NCI-H2171 treated with DMSO at 0.1 percent for 48 hours (cell line): ENCODE measurements around the gene RGS17.
"Not testable (repeated sequence)": the region's sequence is repeated elsewhere in the genome, so short reads cannot be mapped to it uniquely, and the experiment has no call there.

Experiments
- DNase-seq: peaks from one replicate; lab custom pipeline; 2025; lab: John Stamatoyannopoulos, UW

The RGS17 gene

DNA sequence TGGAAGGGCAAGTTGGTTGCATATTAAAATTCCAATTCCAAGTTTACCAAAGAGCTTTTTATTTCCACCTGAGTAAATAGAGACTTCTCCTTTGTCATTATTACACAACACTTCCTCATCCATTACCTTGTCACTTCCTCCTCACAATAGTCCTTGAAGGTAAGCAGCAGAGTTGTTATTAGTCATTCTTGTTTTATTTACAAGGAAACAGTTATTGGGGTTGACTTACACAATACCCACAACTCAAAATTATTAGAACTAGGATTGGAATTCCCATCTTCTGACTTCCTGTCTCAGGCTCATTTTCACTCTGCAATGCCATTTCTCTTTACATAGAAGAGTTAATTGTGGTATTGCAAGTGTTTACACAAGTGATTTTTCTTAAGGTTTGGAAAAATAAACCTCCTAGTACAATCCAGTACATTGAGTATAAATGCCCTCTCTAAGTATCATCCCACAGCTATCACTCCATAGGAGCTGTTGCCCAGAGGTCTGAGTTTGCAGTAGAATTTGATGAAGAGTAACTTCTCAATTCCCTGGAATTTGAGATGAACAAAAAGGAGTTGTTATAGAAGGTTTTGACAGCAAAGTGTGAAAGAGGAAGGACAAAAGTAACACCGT is 99.6 kb downstream of the RGS17 start:
- DNase-seq: no peak

DNA sequence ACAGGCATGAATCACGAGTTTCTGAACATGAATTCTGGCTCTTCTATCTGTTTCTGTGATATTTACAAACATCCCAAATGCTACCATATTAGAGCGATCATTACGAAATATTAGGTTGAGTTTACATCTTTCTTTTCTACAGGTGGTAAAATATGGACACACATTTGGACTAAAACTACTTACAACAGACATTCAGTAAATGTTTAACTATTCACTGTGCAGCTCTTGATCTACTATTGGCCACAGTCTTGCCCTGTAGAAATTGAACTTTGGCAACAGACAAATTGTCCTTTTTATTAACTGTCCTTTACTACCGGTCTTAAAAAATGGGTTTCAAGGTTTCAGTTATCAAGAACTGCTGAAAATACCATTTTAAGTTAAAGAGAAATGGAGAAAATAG is 102.1 kb downstream of the RGS17 start:
- no peak for DNase-seq

DNA sequence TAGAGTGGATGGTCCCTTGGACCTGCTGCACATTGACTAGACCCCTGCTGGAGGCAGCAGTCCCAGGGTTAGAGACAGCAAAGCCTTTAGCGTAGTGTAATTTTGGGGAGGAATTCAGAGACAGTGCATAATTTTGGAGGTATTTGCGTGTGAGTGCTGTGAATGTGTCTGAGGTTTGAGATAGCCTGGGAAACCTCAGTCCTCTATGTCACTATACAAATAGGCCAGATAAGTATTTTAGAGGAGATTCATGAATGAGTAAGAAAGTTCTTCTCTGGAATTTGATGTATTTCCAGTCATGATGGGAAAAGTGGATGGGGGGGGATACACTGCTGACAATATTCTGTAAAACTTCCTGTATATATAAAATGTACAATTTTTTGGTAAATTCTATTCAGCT is 102.8 kb downstream of the RGS17 start:
- DNase-seq: no peak

DNA sequence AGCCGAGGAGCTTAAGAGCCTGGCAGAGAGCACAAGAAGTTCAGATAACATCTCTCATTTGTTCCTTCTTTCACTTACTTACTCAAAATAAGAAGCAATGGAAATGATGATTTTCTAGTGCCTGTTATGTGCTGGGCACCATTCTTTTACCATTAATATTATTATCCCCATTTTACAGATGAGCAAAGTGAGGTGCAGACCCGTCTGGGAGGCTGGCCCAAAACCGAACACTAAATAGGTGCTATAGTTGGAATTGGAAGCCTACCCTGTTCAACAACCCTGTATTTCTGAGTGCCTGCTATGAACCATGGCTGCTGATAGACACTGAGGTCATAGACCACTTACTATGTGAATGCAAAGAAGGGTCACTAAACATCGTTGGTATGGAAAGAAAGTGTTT is 103.6 kb downstream of the RGS17 start:
- no peak for DNase-seq

DNA sequence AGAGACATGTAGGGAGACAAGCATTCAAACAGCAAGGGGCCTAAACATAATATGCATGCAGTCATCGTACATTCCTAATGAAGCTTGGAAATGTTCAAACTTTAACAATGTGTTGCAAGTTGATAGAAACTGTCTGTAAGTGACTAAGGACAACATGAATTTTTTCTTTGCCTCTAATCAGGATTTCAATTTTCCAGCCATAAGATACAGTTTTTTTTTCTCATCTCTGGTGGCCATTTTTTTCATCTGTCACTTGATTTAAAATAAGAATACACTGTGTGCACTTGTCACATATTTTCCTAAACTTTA is 106.4 kb downstream of the RGS17 start:
- DNase-seq: no peak

DNA sequence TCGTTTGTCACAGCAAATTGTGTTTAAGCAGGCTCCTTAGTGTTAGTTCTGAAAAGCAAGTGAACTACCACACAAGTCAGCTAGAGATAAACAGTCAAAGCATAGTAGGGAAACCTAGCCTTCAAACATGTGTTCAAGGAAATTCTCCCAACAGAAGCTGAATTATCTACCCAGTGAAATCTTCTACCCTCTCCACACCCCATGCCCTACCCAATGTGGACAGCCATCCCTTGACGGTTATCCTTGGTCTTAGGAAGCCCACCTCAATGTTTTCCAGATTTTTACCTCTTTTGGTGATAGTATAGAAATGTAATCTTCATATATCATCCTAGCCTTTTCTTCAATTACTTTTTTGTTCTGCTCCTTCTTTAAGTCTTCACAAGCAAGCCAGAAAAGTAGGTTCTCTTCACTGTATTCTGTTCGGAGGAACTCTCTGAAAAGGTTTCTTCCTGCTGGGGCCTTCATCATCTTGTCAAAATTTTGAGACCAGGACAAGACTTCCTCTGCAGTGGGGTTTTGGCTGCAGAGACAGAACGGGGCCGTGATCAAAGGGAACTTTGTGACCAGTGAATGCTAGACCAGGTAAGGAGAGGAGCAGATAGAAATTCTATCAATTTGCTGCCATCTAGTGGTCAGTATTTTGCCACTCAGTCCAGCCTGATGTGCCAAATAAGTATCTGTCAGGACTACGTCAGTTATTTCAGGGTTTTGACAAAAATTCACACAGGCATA is 106.9 kb downstream of the RGS17 start:
- peak; percentile 36 for DNase-seq

DNA sequence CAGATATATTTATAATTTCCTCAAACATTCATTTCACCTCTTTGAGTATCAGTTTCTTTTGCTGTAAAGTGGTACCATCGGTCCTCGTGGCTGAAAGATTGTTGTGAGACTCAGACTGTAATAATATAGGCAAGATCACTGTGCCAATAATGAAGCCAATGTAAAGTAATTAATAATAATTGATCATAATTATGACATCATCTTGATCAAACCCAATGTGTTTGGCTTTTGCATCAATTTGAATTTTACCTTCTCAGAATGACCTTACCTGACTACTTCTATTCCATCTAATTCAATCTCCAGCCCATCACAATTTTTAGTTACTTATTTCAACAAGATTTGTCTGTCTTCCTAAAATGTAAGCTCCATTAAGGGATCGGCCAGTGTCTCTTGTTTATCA is 112.7 kb downstream of the RGS17 start:
- DNase-seq: no peak

DNA sequence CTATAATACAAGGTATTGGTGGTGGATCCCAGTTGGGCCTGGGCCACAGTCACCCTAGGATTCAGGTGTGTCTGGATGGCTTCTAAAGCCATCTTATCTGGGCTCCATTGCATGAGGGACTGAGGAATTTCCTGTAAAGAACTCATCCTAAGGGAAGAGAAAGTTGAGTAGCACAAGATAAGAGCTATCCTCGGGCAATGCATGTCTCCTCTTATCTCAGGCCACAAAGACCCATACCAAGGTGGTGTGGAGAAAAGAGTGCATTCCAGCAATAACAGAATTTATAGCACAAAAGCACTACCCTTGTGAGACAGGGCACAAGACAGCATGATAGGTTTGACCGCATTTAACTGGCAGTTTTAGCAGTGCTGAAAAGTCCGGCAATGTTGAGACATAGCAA is 114.2 kb downstream of the RGS17 start:
- no peak for DNase-seq

DNA sequence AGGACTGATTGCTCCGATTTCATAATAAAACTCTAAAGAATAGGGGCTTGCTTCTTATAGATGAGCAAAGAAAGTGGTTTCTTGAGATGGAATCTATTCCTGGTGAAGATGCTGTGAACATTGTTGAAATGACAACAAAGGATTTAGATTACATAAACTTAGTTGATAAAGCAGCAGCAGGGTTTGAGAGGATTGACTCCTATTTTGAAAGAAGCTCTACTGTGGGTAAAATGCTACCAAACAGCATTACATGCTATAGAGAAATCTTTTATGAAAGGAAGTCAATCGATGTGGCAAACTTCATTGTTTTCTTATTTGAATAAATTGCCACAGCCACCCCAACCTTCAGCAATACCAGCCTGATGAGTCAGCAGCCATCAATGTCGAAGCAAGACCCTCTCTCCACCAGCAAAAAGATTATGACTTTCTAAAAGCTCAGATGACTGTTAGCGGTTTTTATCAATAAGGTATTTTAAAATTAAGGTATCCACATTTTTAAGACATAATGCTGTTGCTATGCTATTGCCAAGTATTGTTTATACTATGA is 115.9 kb downstream of the RGS17 start:
- DNase-seq: no peak

DNA sequence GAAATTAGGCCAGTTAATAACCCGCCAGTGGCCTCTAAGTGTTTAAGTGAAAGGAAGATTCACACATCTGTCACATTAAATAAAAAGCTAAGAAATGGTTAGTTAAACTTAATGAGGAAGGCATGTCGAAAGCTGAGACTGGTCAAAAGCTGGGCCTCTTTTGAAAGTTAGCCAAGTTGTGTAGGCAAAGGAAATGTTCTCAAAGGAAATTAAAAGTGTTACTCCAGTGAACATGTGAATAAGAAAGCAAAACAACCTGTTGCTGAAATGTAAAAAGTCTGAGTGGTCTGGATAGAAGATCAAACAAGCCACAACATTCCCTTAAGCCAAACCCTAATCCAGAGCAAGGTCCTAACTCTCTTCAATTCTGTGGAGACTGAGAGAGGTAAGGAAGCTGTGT is 117.6 kb downstream of the RGS17 start:
- no peak for DNase-seq

DNA sequence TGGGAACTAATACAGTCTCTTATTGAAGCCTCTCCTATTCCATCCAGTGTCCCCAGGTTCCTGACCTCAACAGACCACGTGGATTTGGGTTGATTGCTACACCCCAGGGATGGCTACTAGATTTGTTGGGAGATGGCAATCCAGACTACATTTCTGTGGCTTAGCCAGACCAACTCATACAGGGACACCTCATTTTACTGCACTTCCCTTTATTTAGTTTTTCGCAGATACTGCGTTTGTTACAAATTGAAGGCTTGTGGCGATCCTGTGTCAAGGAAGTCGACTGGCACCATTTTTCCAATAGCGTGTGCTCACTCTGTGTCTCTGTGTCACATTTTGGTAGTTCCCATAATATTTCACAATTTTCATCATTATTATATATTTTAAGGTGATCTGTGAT is 118.2 kb downstream of the RGS17 start:
- DNase-seq: no peak

DNA sequence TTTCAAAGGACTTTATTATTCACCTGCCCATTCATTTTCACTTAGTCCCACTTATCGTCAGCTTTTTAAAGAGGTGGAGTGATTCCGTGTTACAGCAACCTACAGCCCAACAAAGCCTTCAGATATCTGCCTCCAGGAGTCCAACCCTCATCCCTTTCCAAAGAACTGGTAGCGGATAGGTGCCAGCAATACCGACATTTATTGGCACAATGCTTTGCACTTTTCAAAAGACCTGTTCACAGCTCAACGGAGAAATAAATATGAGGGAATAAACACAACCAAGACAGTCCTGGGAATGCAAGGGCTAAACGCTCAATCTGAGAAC is 127.8 kb downstream of the RGS17 start:
- no peak for DNase-seq

DNA sequence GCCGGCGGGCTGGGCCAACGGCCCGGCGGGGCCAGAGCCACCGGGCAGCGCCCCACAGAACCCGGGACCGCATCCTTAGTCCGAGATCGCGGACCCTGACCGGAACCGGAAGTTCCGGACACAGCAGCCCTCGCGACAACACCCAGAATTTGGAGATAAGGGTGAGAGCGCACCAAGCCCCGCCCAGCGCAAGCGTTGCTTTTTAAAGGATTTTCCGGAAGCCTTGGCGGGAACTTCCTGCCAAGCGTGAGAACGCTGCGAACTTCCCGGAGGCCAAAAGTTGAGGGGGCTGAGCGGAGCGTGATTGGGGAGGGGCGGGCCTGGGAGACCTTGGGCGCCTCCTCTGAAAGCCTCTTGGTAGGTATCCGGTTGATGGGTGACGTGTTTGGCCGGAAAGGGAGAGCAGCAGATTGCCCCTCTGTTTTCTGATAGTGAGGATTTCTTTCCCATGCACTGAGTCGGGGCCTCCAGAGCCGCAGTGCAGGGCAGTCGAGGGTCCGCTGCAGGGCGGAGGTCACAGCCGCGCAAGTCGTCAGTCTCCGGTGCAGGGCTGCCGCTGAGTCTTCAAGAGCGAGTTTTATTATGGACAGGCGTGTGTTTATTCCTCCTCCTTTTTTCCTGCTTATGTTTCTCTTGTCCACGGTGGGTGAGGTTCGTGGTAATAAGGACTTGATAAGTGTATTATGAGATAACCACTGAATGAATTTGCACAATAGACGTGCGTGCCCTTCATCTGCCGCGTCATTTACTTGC is 128.3 kb downstream of the RGS17 start, which contains the start of gene MTRF1L:
Gene MTRF1L, minus strand, starts transcription at position 97 of the 753 bp plus-strand sequence. Its CDS starts 24 bp downstream, at position 73.
- DNase-seq: peak; percentile 96

DNA sequence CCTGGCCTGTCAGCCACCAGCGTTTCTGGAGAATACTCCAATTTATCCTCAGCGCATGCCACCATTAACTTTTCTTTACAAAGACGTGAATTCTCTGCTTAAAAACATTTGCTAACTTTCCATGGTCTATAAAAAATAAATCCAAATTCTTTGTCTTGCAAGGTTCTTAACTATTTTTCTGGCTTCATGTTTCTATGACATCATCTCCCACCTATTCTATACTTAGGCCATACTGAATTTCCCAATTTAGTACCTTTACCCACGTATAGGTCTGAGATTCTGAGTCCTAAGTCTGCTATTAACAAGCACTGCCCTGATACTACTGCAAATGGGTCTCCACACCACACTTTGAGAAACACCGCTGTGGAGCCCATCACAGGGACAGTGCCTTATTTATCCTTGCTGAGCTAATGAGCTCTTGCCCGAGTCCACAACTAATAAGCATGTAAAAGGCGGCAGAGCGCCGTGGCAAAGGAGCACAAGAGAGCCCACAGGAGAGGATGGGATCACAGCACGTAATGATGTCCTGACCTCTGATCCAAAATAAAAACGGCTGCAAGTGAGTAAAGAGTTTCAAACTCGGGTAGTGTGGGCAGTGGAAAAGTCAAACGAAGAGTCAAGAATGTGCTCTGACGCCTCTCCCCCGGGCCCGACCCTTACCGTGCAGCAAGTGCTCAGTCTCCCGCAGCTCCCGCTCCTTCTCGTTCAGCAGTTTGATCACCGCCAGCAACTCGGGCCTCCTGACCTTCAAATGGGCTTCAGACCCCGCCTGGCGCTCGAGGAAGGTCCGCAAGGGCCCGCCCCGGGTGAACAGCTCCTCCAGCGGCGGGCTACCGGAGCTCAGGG is 129.1 kb downstream of the RGS17 start:
- DNase-seq: peak; percentile 18

DNA sequence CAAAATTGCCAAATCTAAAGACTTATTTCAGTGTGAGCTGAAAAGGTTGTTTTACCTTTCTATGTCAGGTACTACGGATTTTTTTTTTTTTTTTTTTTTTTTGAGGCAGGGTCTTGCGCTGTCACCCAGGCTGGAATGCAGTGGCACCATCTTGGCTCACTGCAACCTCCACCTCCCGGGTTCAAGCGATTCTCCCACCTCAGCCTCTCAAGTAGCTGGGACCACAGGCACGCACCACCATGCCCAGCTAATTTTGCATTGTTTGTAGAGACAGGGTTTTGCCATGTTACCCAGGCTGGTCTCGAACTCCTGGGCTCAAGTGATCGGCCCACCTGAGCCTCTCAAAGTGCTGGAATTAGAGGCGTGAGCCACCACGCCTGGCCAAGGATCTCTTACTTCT is 130.3 kb downstream of the RGS17 start:
- DNase-seq: not testable (repeated sequence)

DNA sequence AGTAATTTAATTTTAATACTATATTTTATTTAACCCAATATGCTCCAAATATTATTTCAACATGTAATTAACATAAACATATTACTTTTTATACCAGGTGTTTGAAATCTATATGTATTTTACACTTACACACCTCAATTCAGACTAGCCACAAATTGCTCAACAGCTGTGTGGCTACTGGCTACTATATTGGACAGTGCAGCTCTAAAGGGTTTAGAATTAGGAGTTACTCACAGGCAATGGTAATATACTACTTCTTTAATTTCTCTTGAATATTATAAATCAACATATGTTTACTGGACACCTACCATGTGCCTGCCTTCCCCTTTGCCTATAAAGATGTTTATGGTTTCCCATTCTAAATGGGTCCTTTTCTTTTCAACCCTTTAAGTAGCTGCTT is 130.8 kb downstream of the RGS17 start:
- no peak for DNase-seq

DNA sequence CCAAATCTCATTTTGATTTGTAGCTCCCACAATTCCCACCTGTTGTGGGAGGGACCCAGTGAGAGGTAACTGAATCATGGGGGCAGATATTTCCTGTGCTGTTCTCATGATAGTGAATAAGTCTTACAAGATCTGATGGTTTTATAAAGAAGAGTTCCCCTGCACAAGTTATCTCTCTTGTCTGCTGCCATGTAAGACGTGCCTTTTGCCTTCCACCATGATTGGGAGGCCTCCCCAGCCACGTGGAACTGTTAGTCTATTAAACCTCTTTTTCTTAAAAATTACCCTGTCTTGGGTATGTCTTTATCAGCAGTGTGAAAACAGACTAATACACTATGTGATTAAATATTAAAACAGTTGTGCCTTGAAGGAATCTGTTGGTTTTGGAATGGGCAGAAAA is 131.5 kb downstream of the RGS17 start:
- DNase-seq: not testable (repeated sequence)

DNA sequence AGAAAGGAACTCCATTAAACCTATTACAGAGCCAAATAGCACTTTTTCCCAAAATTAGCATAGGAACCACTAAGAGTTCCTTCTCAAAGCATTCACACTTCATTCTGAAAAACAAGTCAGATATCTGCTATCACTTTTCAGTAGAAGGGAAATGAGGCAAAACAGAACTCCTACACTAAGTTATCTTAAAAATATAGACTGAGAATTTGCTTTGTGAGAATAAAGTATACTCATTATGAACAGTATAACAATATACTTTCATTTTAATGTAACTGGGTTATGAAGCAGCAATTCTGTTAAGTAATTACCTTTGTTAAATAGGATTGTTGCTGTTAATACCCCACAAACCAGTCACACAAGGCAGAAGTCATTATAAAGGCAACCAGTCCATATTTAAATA is 137.2 kb downstream of the RGS17 start:
- no peak for DNase-seq

DNA sequence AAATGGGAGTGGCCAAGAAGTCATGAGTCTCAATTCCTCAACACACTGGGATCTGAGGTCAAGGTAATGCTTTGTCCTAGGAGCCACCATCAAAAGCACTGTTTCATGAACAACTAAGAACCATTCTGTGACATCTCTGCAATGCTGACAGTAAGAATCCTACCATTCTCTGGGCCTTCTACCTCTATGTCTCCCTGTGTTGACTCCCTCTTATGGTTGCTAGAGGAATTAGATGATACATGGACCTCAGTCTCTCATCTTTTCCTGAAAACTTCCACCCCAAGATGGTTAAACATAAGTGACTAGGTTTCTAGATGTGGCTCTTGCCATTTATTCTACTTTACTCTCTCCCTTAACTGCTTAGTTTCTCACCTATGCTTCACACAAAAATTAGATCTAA is 137.7 kb downstream of the RGS17 start:
- no peak for DNase-seq

DNA sequence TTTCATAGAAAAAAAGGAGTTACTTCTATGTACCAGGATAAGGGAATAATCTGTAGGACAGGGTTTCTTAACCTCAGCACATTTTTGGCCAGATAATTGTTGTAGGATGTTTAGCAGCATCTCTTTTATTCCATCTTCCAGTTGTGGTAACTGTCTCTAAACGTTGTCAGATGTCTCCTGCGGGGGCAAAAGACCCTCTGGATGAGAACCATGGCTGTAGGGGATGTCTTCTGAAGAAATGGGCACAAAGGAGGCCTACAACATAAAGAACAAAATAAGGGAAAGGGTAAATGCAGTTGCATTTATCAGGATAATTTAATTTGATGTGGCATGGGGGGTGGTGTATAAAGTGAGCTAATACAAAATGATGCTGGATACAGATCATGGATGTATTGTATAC is 144.1 kb downstream of the RGS17 start:
- DNase-seq: no peak

DNA sequence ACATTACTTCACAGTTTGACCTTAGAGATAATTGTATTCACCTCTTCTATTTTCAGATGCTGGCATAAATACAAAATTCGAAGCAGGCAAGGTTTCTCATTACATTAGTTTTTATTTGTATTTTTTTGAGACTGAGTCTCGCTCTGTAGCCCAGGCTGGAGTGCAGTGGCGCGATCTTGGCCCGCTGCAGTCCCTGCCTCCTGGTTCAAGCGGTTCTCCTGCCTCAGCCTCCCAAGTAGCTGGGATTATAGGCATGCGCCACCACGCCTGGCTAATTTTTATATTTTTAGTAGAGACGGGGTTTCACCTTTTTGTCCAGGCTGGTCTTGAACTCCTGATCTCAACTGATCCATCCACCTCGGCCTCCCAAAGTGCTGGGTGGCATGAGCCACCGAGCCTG is 145.8 kb downstream of the RGS17 start:
- not testable (repeated sequence) for DNase-seq

DNA sequence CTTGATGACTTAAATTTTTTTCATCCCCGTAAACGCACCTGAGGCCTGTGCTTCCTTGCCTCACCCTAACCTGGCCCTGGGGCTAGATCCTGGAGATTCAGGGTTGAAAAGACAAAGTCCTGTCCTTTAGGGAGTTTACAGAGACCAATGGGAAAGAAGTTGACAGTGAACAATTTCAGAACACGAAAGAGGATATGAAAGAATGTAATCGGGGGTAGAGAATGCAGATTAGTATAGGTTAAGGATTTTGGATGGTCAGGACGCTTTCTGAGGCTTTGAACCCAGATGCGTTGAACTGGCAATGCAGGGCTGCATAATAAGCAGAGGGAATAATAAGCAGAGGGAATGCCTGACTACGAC is 146.6 kb downstream of the RGS17 start:
- DNase-seq: peak; percentile 43
